Measurements from ENCODE around the gene USP40. TPM values are rescaled to one million over a fixed set of nuclear protein-coding genes. Genes with fewer than 3 reads are reported as not detected.

Gene USP40
- total RNA-seq, 1 donor from 2014 or later, result 20.0 TPM

GRCh38 chr2:233492078-233492477 is 74.5 kb downstream of the USP40 start:
- Histone ChIP-seq H3K4me3 (no peak overlapping the region), H3K4me1 (peaks cover 1% of the 10 kb centered on the region), H3K9me3 (replicated peaks) (no peaks in the 10 kb centered on the region), H3K27ac (replicated peaks) (no peak overlapping the region), H3K36me3 (peaks cover 90% of the 10 kb centered on the region), H3K27me3 (ENCODE audit: low read depth) (no peaks in the 10 kb centered on the region)
- intact Hi-C loops (cut with micrococcal nuclease), result no loop called here
- DNase-seq, result no peak
- TF ChIP-seq CTCF (IDR thresholded peaks at IDR 0.05; ENCODE audit: borderline replicate concordance), result no peak

- H3K36me3 ChIP-seq, result peaks cover 83% of the 10 kb centered on the region
- H3K9me3 ChIP-seq (replicated peaks), result no peaks in the 10 kb centered on the region
- H3K27ac ChIP-seq (replicated peaks), result no peak overlapping the region
- no peak overlapping the region for H3K4me3 ChIP-seq
- H3K27me3 ChIP-seq (ENCODE audit: low read depth), result no peaks in the 10 kb centered on the region
- intact Hi-C loops (cut with micrococcal nuclease), result no loop called here
- no peak for DNase-seq
- TF ChIP-seq CTCF (IDR thresholded peaks at IDR 0.05; ENCODE audit: borderline replicate concordance), result no peak
- peaks cover 9% of the 10 kb centered on the region for H3K4me1 ChIP-seq
These were observed 75.3 kb downstream of the USP40 start for GRCh38 chr2:233491326-233491725.

GRCh38 chr2:233490831-233491230 is 75.8 kb downstream of the USP40 start:
- Histone ChIP-seq H3K4me3 (no peak overlapping the region), H3K27me3 (ENCODE audit: low read depth) (no peaks in the 10 kb centered on the region), H3K4me1 (peaks cover 11% of the 10 kb centered on the region), H3K36me3 (peaks cover 80% of the 10 kb centered on the region), H3K27ac (replicated peaks) (no peak overlapping the region), H3K9me3 (replicated peaks) (no peaks in the 10 kb centered on the region)
- TF ChIP-seq CTCF (IDR thresholded peaks at IDR 0.05; ENCODE audit: borderline replicate concordance), result no peak
- DNase-seq, result no peak
- intact Hi-C loops (cut with micrococcal nuclease), result no loop called here

- no peak for DNase-seq
- Histone ChIP-seq H3K4me1 (peaks cover 11% of the 10 kb centered on the region), H3K27ac (replicated peaks) (no peak overlapping the region), H3K36me3 (peaks cover 83% of the 10 kb centered on the region), H3K4me3 (no peak overlapping the region), H3K9me3 (replicated peaks) (no peaks in the 10 kb centered on the region), H3K27me3 (ENCODE audit: low read depth) (no peaks in the 10 kb centered on the region)
- TF ChIP-seq CTCF (IDR thresholded peaks at IDR 0.05; ENCODE audit: borderline replicate concordance), result no peak
- intact Hi-C loops (cut with micrococcal nuclease), result no loop called here
These were observed 76.9 kb downstream of the USP40 start for GRCh38 chr2:233489666-233490065.

- intact Hi-C loops (cut with micrococcal nuclease), result no loop called here
- Histone ChIP-seq H3K36me3 (peaks cover 85% of the 10 kb centered on the region), H3K4me3 (no peak overlapping the region), H3K27ac (replicated peaks) (no peak overlapping the region), H3K4me1 (peaks cover 11% of the 10 kb centered on the region), H3K9me3 (replicated peaks) (no peaks in the 10 kb centered on the region), H3K27me3 (ENCODE audit: low read depth) (no peaks in the 10 kb centered on the region)
- no peak for TF ChIP-seq CTCF (IDR thresholded peaks at IDR 0.05; ENCODE audit: borderline replicate concordance)
- DNase-seq, result no peak
These were observed 77.4 kb downstream of the USP40 start for GRCh38 chr2:233489143-233489542.
